Testis (tissue), 2 donors: Measurements from ENCODE around the gene POLR2F.

Experiments
- CTCF ChIP-seq, 3 experiments: fragments of 450-650 bp in 2 of 3; fragments of 200-600 bp in 1 of 3; sonication (generic) in 1 of 3; IDR thresholded peaks; one replicate each; pipeline ENCODE4 v1.5.1; 2016 to 2019; ENCODE audit warnings: antibody characterized with exemption in 3 of 3, mild to moderate bottlenecking in 2 of 3, moderate library complexity in 1 of 3
- POLR2A ChIP-seq: fragments of 450-650 bp; IDR thresholded peaks from one replicate; pipeline ENCODE4 v1.6.1; 2017; ENCODE audit warnings: antibody characterized with exemption, mild to moderate bottlenecking, moderate library complexity

GRCh38 chr22:37920126-37920525 is 33.4 kb upstream of the POLR2F start:
- TF ChIP-seq CTCF (IDR thresholded peaks at IDR 0.05) (no peak), POLR2A (no peak)
